Measurements from ENCODE around the gene YY1. TPM values are rescaled to one million over a fixed set of nuclear protein-coding genes. Genes with fewer than 3 reads are reported as not detected.
"Not testable (repeated sequence)": the region's sequence is repeated elsewhere in the genome, so short reads cannot be mapped to it uniquely, and the experiment has no call there.

YY1 gene
- polyA plus RNA-seq, 12 donors, result 61.9 to 97.5 (median 82.3) TPM

GRCh38 chr14:100282766-100283419, 43.9 kb downstream of the YY1 start:
- DNase-seq, result no peak

DNA sequence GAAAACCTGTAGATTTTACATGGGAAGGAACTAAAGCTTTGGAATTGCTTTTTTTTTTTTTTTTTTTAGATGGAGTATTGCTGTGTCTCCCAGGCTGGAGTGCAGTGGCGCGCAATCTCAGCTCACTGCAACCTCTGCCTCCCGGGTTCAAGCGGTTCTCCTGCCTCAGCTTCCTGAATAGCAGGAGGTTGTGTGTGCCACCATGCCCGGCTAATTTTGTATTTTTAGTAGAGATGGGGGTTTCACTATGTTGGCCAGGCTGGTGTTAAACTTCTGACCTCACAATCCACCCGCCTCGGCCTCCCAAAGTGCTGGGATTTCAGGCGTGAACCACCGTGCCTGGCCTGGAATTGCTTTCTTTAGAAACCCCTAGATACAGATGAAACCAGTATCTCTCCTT, 44.5 kb downstream of the YY1 start:
- not testable (repeated sequence) for DNase-seq

DNA sequence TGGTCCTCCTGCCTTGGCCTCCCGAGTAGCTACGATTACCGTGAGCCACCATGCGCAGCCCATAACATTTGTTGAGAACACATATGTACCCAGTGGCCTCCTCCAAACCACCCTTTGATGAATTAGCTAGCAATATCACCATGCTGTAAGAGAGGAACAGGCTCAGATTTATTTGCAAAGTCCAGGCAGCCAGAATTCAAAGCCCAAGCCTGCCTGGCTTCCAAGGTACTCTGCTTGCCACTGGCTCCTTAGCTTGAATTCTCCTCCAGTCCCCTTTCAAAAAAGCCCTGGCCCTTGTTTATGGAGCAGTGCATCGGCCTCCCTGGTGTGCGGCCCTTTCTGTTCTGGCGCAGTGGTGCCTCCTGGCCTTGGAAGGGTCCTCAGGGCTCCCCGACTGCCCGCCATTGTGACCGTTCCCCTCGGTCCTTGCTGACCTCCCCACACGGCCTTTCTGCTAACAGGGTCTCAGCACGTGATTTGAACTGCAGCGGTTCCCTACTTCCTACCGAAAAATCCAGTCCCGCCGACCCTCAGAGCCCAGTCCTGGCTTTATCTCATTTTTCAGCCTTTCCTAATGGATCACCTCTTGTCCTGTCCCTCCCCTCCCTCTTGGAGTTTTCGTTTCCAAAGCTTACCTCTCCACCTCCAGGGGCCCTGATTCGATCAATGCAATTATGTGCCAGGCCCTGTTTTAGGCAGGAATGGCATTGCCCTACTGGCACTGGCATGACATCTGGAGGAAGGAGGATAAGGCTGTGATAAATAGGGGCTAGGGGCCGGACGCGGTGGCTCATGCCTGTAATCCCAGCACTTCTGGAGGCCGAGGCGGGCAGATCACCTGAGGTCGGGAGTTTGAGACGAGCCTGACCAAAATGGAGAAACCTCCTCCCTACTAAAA, 45.3 kb downstream of the YY1 start:
- DNase-seq, result no peak

DNA sequence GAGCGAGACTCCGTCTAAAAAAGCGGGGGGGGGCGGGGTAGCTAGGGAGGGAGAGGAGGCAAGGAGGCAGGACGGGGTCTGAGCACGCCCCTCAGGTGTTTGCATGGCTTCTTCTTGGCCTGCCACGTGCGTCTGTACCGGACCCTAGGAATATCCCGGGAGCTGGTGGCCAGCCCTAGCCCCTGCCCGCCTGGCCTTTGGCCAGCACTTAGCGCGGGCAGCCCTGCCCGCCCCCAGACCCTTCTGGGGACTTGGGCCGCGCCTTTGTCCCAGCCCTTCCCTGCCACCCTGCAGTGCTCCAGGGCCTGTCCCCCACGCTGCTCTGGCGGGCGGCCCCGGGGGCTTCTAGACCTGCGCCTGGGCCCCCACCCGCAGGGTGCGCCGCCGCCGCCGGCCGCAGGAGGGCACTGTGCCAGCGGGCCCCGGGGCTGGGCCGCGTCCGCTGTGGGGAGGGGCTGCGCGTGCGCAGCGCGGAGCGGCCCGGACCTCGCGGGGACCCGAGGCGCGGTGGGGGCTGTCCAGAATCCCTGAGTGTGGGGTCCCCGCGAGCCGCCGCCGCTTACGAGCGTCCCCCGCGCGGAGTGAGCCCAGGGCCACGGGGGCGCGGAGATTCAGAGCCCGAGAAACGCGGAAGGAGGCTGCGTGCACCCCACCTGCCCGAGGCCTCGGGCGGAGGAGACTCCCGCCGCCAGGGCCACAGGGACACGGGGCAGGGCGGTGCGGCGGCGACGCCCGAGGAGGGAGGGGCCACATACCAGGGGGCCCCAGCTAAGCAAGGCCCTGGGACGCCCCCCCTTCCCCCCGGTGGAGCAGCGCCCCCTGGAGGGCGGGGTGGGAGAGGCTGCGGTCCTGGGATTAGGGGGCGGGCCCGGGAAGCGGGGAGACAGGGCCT, 46.3 kb downstream of the YY1 start:
- DNase-seq, result no peak

GRCh38 chr14:100285913-100286400, 47.0 kb downstream of the YY1 start:
- no peak for DNase-seq

DNA sequence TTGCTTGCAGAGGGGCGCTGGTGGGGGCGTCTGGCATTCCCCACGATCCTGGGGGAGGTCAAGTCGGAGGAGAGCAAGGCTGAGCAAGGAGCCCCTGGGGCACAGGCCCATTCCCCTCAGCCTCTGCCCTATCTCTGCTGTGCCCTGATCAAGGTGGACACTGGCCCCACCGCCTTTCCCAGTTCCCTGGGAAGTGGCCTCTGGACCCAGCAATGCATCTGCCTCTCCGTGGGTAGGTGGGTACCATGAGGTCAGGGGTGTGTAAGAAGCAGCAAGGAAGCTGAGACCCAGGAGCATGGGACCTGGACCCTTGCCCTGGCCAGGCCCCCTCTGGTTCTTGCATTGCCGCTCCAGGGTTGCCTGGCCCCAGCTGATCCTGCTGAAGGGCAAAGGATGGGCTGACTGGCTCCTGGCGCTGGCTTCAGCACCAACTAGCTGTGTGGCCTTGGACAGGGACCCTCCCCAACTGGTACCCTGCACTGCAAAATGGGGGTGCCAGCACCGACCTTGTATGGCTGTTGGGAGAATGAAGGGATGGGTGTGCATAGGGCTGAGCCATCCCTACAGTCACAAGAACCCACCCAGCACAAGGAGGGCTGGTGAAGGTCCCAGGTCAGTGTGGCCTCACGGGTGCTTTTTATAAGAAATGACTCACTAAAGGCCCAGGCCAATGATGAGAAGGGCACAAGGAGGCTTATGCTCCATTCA, 47.7 kb downstream of the YY1 start:
- DNase-seq, result no peak

- no peak for DNase-seq
Measured at GRCh38 chr14:100287202-100287997, 48.5 kb downstream of the YY1 start.

DNA sequence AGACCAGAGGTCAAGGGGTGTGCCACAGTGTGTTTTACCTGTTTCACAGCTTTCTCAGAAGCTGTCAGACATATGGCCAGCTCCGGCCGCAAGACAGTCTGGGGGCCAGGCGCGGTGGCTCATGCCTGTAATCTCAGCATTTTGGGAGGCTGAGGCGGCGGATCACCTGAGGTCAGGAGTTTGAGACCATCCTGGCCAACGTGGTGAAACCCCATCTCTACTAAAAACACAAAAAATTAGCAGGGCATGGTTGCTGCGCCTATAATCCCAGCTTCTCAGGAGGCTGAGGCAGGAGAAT, 49.0 kb downstream of the YY1 start:
- not testable (repeated sequence) for DNase-seq

DNA sequence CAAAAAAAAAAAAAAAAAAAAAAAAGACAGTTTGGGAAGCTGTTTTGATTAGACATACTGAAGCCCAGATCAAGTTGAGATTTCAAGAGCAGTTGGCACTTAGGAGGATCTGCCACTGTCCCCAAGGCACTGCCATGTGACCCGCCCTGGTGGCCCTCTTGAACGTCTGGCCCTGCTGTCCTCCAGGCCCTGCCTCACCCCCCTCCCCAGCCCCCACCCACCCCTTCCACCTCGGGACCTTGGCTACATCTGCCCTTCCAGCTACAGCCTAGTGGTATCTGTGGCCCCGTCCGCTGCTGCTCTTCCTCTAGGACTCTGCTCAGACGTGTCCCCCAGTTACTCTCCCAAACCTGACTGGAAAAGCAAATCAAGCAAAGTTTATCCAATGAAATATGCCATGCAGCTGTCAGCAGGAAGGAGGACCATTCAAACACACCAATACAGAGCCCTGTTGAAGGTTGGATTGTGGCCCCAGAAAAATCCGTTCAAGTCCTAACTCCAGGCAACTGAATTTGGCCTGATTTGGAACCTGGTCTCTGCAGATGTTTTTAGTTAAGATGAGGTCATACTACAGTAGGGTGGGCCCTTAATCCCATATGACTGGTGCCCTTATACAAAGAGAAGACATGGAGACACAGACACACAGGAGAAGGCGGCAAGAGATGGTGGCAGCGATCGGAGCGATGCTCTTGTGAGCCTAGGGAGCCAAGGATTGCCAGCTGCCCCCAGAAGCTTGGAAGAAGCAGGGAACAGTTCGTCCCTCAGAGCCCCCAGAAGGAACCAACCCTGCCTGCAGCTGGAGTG, 49.6 kb downstream of the YY1 start:
- DNase-seq, result no peak

DNA sequence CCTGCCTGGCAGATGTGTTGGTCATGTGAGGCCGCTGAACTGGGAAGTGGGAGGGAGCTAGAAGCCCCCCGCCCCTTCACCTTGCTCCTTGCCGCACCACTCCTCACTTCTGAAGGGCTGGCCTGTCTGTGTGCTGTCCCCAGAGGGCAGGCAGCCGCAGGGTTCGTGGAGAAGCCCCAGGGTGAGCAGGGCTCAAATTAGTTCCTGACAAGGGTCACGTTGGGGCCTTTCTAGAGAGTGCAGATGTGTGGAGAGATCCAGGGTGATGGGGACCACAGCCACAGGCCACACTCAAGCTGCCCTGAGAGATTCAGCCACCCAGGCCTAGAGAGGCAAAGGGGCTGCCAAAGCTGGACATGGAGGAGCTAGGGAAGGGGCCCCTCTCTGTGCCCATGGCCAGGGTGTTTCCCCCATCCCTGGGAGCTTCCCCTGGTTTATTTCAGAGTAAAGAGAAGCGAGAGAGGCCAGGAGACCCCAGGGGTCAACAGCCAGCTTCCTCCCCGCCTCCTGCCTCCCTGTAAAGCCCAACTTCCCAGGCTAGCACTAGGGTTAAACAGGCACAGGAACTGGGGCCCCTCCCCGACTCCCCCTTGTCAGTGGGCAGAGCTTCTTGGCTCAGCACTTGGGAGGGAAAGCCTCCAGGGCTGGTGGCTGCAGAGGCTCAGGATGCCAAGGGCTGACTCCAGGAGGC, 51.1 kb downstream of the YY1 start:
- DNase-seq, result no peak

GRCh38 chr14:100290607-100291304, 51.8 kb downstream of the YY1 start:
- DNase-seq, result no peak

DNA sequence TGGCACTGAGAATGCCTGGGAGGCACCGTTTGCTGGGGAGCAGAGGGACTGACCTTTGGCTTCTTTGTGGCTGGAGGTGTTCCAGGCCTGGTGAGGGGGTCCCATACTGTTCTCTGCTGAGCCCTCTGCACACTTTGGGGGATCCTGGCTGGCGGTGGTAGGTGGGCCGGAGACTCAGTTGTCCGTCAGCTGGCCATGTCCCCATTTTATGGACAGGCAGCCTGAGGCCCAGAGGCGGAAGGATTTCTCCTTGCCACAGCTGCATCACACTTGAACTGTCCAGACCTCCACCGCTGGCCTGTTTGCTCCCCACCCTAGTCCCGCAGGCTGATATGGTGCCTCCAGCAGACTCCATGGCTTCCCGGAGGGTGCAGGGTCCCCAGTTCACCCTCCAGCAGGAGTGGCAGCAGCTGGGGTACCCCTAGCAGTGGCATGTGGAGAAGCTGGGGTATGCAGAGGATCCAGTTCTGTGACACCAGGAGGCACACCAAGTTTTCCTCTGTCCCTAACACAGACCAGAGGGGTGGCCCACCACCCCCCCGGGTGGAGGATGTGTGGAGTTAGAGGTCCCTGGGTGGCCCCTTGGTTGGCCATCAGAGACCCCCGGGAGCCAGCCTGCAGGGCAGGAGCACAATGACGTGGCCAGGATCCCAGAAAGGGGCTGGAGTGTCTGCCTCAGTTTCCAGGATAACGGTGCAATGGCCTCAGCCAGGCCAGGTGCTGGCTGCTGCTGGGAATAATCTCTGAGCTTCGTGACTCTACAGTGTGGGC, 52.5 kb downstream of the YY1 start:
- no peak for DNase-seq

DNA sequence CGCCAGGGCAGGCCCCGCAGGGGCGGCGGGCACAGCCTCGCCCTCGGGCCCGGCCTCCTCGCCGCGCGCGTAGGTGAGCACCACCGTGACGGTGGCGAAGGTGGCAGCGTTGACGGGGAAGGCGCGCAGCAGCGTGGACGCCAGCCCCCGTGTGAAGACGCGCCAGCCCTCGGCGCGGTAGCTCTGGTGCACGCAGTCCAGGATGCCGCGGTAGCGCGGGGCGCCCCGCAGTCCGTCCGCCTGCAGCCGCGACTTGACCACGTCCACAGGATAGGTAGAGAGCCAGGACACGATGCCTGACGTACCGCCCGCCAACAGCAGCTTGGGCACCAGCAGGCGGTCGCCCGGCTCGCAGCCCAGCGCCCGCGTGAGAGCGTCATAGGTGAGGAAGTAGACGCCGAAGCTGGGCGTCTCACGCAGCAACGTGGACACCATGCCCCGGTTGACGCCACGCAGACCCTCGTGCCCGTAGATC, 53.4 kb downstream of the YY1 start:
- no peak for DNase-seq

DNA sequence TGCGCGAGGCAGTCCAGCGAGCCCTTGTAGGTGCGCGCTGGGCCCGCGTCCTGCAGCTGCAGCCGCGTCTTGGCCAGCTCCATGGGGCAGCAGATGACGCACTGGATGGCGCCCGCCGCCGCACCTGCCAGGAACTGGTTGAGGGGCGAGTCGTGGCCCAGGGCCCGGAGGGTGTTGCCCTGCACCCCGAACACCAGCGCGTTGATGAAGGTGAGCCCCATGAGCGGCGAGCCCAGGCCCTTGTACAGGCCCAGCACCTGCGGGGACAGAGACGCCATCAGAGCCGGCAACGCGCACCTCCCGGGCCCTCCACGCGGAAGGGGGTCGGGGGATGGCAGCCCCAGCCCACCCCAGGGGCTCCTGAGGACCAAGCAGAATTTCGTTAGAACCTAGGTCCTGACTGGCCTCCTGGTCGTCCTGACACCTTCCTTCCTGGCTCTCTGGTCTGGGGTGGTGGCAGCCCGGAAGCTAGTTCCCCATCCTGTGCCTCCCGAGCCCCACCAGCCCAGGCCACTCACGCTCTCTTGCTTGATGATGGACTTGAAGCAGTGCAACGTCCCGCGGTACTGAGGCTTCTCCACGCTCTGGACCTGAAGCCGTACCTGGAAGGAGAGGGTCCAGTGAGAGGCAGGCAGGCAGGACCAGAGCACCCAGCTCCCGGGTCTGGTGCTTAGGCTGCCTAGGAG, 54.0 kb downstream of the YY1 start:
- DNase-seq, result no peak

DNA sequence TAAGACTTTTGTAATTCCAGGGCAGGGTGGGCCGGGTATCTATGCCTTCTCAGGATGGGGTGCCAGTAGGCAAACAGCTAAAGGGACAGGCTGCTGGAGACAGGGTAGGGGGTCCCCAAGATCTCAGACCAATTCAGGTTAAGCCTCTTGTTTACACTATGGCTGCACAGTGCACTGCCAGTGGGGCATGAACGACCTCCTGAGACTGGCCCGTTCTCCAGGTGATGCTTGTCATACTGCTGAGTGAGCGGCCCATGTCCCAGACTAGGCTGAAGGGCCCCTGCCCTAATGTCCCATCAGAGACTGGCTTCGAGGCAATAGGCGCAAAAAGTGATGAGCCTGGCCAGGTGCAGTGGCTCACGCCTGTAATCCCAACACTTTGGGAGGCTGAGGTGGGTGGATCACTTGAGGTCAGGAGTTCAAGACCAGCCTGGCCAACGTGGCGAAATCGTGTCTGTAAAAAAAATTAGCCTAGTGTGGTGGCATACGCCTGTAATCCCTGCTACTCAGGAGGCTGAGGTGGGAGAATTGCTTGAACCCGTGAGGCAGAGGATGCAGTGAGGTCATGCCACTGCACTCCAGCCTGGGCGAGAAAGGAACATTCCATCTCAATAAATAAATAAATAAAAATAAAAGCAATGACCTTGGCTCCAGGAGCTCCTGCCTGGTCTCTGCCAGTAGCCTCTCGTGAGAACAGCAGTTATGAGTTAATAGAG, 54.7 kb downstream of the YY1 start:
- no peak for DNase-seq

GRCh38 chr14:100294213-100294962, 55.4 kb downstream of the YY1 start:
- no peak for DNase-seq
